ENCODE results near the gene WDSUB1.

Gene WDSUB1

GRCh38 chr2:159256159-159256558 lies 30.3 kb downstream of the WDSUB1 start:
- TF ChIP-seq GABPA (IDR thresholded peaks at IDR 0.05; ENCODE audit: low read depth) (no peak), REST (IDR thresholded peaks at IDR 0.05; ENCODE audit: insufficient replicate concordance, low read depth) (no peak), POLR2AphosphoS5 (IDR thresholded peaks at IDR 0.05; ENCODE audit: low read depth) (no peak), SPI1 (IDR thresholded peaks at IDR 0.05; ENCODE audit: borderline replicate concordance, low read depth) (no peak), CTCF (IDR thresholded peaks at IDR 0.05; ENCODE audit: insufficient read depth, low read length) (no peak)
- Histone ChIP-seq H3K27me3 (ENCODE audit: insufficient read depth, poor library complexity, severe bottlenecking) (no peaks in the 10 kb centered on the region), H3K4me3 (replicated peaks; ENCODE audit: insufficient read depth, low read length) (no peak overlapping the region), H3K27ac (replicated peaks) (no peak overlapping the region)
- DNase-seq (ENCODE audit: low read depth in 1 of 2, low spot score in 1 of 2): no peak

- Histone ChIP-seq H3K27ac (replicated peaks) (no peak overlapping the region), H3K27me3 (ENCODE audit: insufficient read depth, poor library complexity, severe bottlenecking) (no peaks in the 10 kb centered on the region)
Observed at GRCh38 chr2:159252905-159253304, 33.6 kb downstream of the WDSUB1 start.

More at GRCh38 chr2:159252905-159253304, 33.6 kb downstream of the WDSUB1 start:
- no peak overlapping the region for H3K4me3 ChIP-seq (replicated peaks; ENCODE audit: insufficient read depth, low read length)
- TF ChIP-seq CTCF (IDR thresholded peaks at IDR 0.05; ENCODE audit: insufficient read depth, low read length) (no peak), POLR2AphosphoS5 (IDR thresholded peaks at IDR 0.05; ENCODE audit: low read depth) (no peak), REST (IDR thresholded peaks at IDR 0.05; ENCODE audit: insufficient replicate concordance, low read depth) (no peak), SPI1 (IDR thresholded peaks at IDR 0.05; ENCODE audit: borderline replicate concordance, low read depth) (no peak), GABPA (IDR thresholded peaks at IDR 0.05; ENCODE audit: low read depth) (no peak)
- DNase-seq (ENCODE audit: low read depth in 1 of 2, low spot score in 1 of 2): peak in 1 of 2 experiments; percentile 11
